Dermis microvascular lymphatic vessel endothelial cell (primary cell): ENCODE results near the gene SMPX. TPM values are rescaled to one million over a fixed set of nuclear protein-coding genes. Genes with fewer than 3 reads are reported as not detected.

ENCODE experiments used
- DNase-seq, 2 donors: peaks; one replicate each; pipeline versions ENCODE4 v3.0.0 to v3.0.0-alpha.2; 2010; ENCODE audit warnings: low read depth in 2 of 2
- total RNA-seq: library from RNA; depleted of rRNA; stranded (reverse); fragments of >200 nt; gene quantifications from 2 replicates; pipeline ENCODE4 v1.2.1, GENCODE V29; 2014

The SMPX gene
- total RNA-seq, 1 donor from 2014 or later: not detected

GRCh38 chrX:21657318-21658151 lies 100.4 kb downstream of the SMPX start:
- DNase-seq: no peak

GRCh38 chrX:21656587-21657317 lies 101.2 kb downstream of the SMPX start:
- DNase-seq: no peak

Other genes starting within 250 kb of the SMPX start
- not detected in 2 replicates for gene KLHL34, start 99.8 kb downstream of the SMPX start, total RNA-seq
- 3.9 and 5.4 TPM in 2 replicates for gene MBTPS2, start 81.5 kb upstream of the SMPX start, total RNA-seq
- 0.90 and 1.0 TPM in 2 replicates for gene YY2, start 97.9 kb upstream of the SMPX start, total RNA-seq
- gene SMS, start 182.6 kb upstream of the SMPX start, total RNA-seq: 117 and 181 TPM in 2 replicates